ENCODE data around the gene SMG6. TPM values are rescaled to one million over a fixed set of nuclear protein-coding genes. Genes with fewer than 3 reads are reported as not detected.
A peak's percentile ranks its signal among the peaks of the same experiment; 100 is the strongest.

SMG6 gene
- total RNA-seq, 1 experiment from 2014 or later = 33.8 TPM

GRCh38 chr17:2312736-2313135 lies 9.2 kb upstream of the SMG6 start:
- TF ChIP-seq CTCF (IDR thresholded peaks at IDR 0.05; ENCODE audit: insufficient read depth in 1 of 2, low read depth in 1 of 2, low read length in 1 of 2, severe bottlenecking in 1 of 2, unreplicated experiment in 1 of 2) = no peak
- H3K4me1 ChIP-seq = no peaks in the 10 kb centered on the region
- BruUV-seq (replicated peaks) = no TSS peak
- H3K27ac Mint-ChIP-seq (ENCODE audit: unreplicated experiment) = no peak overlapping the region
- no peak for DNase-seq
- H3K9me3 Mint-ChIP-seq (ENCODE audit: unreplicated experiment) = no peaks in the 10 kb centered on the region
- no peaks in the 10 kb centered on the region for H3K9me3 ChIP-seq
- no peaks in the 10 kb centered on the region for H3K27me3 ChIP-seq (replicated peaks; ENCODE audit: control insufficient read depth, insufficient read depth, low read length)
- H3K36me3 Mint-ChIP-seq (ENCODE audit: insufficient read depth, unreplicated experiment) = peaks cover 6% of the 10 kb centered on the region
- intact Hi-C loops (cut with micrococcal nuclease; ENCODE audit: unreplicated experiment) = no loop called here
- H3K36me3 ChIP-seq (ENCODE audit: control insufficient read depth, insufficient read depth, low read length) = no peaks in the 10 kb centered on the region
- H3K4me1 Mint-ChIP-seq (ENCODE audit: low read depth, unreplicated experiment) = peaks cover 6% of the 10 kb centered on the region
- no peak overlapping the region for H3K4me3 Mint-ChIP-seq (ENCODE audit: unreplicated experiment)
- POLR2A ChIA-PET = no interaction called here
- CTCF ChIA-PET = no interaction called here
- H3K4me3 ChIP-seq (ENCODE audit: low read depth, low read length) = no peak overlapping the region
- no peaks in the 10 kb centered on the region for H3K27me3 Mint-ChIP-seq (ENCODE audit: insufficient read depth, unreplicated experiment)

- intact Hi-C loops (cut with micrococcal nuclease; ENCODE audit: unreplicated experiment) = no loop called here
- no peak for DNase-seq
- POLR2A ChIA-PET = interaction anchor here (0.6 kb wide), 1 partner anchor 11 kb away, joined by 10 read pairs; no protein-coding TSS in a partner anchor
- Mint-ChIP-seq H3K4me1 (ENCODE audit: low read depth, unreplicated experiment) (peaks cover 20% of the 10 kb centered on the region), H3K9me3 (ENCODE audit: unreplicated experiment) (no peaks in the 10 kb centered on the region), H3K27me3 (ENCODE audit: insufficient read depth, unreplicated experiment) (no peaks in the 10 kb centered on the region), H3K36me3 (ENCODE audit: insufficient read depth, unreplicated experiment) (peaks cover 8% of the 10 kb centered on the region), H3K4me3 (ENCODE audit: unreplicated experiment) (no peak overlapping the region), H3K27ac (ENCODE audit: unreplicated experiment) (no peak overlapping the region)
- CTCF ChIA-PET = interaction anchor here (0.7 kb wide), 1 partner anchor 228 kb away, joined by 3 read pairs; no protein-coding TSS in a partner anchor
- Histone ChIP-seq H3K36me3 (ENCODE audit: control insufficient read depth, insufficient read depth, low read length) (no peaks in the 10 kb centered on the region), H3K4me3 (ENCODE audit: low read depth, low read length) (no peak overlapping the region), H3K9me3 (no peaks in the 10 kb centered on the region), H3K27me3 (replicated peaks; ENCODE audit: control insufficient read depth, insufficient read depth, low read length) (no peaks in the 10 kb centered on the region), H3K4me1 (no peaks in the 10 kb centered on the region)
- no TSS peak for BruUV-seq (replicated peaks)
- no peak for TF ChIP-seq CTCF (IDR thresholded peaks at IDR 0.05; ENCODE audit: insufficient read depth in 1 of 2, low read depth in 1 of 2, low read length in 1 of 2, severe bottlenecking in 1 of 2, unreplicated experiment in 1 of 2)
Observed at GRCh38 chr17:2309338-2310154, 6.0 kb upstream of the SMG6 start.

- H3K9me3 ChIP-seq = no peaks in the 10 kb centered on the region
- Mint-ChIP-seq H3K4me3 (ENCODE audit: unreplicated experiment) (no peak overlapping the region), H3K36me3 (ENCODE audit: insufficient read depth, unreplicated experiment) (peaks cover 20% of the 10 kb centered on the region), H3K27me3 (ENCODE audit: insufficient read depth, unreplicated experiment) (no peaks in the 10 kb centered on the region), H3K4me1 (ENCODE audit: low read depth, unreplicated experiment) (peaks cover 20% of the 10 kb centered on the region), H3K9me3 (ENCODE audit: unreplicated experiment) (no peaks in the 10 kb centered on the region), H3K27ac (ENCODE audit: unreplicated experiment) (no peak overlapping the region)
- TF ChIP-seq CTCF (IDR thresholded peaks at IDR 0.05; ENCODE audit: insufficient read depth in 1 of 2, low read depth in 1 of 2, low read length in 1 of 2, severe bottlenecking in 1 of 2, unreplicated experiment in 1 of 2) = no peak
- ChIA-PET CTCF (no interaction called here), POLR2A (interaction anchor here (1.9 kb wide), 1 partner anchor 31 kb away, joined by 28 read pairs; the partner anchor contains the start of gene TSR1)
- BruUV-seq (replicated peaks) = TSS peak; percentile 87
- H3K27me3 ChIP-seq (replicated peaks; ENCODE audit: control insufficient read depth, insufficient read depth, low read length) = no peaks in the 10 kb centered on the region
- H3K4me3 ChIP-seq (ENCODE audit: low read depth, low read length) = no peak overlapping the region
- DNase-seq = no peak
- H3K36me3 ChIP-seq (ENCODE audit: control insufficient read depth, insufficient read depth, low read length) = no peaks in the 10 kb centered on the region
- H3K4me1 ChIP-seq = no peaks in the 10 kb centered on the region
- intact Hi-C loops (cut with micrococcal nuclease; ENCODE audit: unreplicated experiment) = no loop called here
Observed at GRCh38 chr17:2304931-2305330, 1.3 kb upstream of the SMG6 start.
